GM18507 (cell line): Measurements from ENCODE around the gene UROC1.

ENCODE experiments used
- DNase-seq: peaks from one replicate; pipeline ENCODE4 v3.0.0; 2011; ENCODE audit warnings: low read depth; ENCODE audit not compliant: insufficient read length; ENCODE audit errors: extremely low spot score
- FAIRE-seq: peaks from 2 replicates; lab custom pipeline; 2011; peaks lifted over from hg19 to GRCh38; lab: Jason Lieb, UNC

The UROC1 gene

DNA sequence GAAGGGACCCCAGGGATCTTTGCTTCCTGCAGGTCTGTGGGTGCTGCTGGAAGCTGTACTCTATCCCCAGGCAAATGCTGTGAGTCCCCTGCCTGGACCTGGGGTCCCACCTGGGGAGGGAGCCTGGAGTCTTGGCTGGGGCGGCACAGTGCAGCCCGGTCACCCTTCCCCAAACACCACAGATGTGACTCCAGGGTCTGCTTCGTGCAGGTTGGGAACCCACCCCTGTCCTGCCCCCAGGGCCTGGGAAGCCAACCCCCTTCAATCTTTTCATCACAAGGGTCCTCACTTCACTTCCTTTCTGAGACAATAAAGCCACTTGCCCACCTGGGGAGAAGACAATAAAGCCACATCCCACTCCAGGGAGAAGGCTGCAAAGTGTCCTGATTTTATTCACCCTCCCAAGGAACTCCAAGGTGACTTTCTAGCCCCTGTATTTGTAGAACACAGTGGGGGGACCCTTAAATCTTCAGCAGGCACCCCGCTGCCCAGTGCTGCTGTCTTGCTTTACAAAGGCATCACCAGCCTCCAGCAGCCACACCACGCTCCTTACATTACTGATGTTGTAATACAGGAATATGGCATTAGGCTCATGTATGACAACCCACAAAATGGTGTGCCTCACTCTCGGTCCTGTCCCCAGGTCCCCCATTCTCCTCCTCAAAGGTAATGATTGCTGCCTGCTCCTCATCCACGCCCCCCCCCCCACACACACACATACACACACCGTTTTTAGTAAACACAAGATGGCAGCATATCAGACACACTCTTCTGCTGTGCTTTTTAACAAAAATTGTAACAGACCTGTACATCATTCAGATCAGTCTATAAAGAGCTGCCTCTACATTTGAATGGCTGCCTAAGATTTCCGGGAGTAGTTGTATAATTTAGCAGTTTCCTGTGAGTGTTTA lies 31.2 kb upstream of the UROC1 start:
- no peak for DNase-seq
- no peak for FAIRE-seq

DNA sequence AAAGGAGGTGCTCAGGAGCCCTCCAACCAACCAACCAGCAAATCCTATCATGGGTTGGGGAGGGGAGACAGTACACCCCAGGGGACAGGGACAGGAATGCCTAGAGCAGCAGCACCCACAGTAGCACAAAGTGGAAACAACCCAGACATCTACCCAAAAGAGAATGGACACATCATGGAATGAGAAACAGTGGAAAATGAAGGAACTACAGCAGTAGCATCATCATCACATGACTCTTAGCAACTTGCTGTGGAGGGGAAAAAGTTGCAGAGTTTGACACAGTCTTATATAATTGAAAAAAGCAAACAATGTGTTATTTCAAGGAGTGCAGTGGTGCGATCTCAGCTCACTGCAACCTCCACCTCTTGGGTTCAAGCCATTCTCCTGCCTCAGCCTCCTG lies 30.1 kb upstream of the UROC1 start:
- no peak for FAIRE-seq
- DNase-seq, result no peak

GRCh38 chr3:126546549-126547239 lies 29.1 kb upstream of the UROC1 start:
- no peak for DNase-seq
- no peak for FAIRE-seq

- DNase-seq (no peak), FAIRE-seq (no peak)
Measured at GRCh38 chr3:126546013-126546412, 28.4 kb upstream of the UROC1 start.

- FAIRE-seq (no peak), DNase-seq (no peak)
Measured at GRCh38 chr3:126545544-126545943, 28.0 kb upstream of the UROC1 start.

- DNase-seq (no peak), FAIRE-seq (no peak)
Measured at GRCh38 chr3:126544596-126545281, 27.2 kb upstream of the UROC1 start.

DNA sequence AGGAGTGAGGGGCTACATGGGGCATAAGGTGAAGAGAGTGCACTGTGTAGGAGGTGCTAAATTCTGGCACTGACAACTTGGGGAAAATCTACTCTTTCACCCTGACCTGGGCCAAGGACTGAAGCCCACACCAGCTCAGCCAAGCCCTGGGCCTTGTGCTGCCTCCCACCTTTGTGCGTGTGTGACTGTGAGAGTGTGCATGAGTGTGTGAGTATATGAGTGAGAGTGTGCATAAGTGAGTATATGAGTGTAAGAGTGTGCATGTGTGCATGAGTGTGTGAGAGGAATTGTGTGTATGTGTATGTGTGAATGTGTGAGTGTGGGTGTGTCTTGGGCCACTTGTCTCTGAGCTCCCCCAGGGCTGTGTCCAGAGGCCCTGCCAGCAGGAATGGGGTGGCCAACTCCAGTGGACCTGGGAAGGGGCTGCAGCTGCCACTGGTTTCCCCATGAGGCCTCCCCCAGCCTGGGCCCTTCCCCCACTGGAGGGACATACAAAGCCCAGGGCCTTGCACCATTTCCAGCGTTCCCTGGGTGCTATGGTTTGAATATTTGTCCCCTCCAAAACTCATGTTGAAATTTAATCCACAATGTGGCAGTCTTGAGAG lies 26.0 kb upstream of the UROC1 start:
- DNase-seq (no peak), FAIRE-seq (no peak)

- DNase-seq (no peak), FAIRE-seq (no peak)
Measured at GRCh38 chr3:126542340-126543241, 25.0 kb upstream of the UROC1 start.

DNA sequence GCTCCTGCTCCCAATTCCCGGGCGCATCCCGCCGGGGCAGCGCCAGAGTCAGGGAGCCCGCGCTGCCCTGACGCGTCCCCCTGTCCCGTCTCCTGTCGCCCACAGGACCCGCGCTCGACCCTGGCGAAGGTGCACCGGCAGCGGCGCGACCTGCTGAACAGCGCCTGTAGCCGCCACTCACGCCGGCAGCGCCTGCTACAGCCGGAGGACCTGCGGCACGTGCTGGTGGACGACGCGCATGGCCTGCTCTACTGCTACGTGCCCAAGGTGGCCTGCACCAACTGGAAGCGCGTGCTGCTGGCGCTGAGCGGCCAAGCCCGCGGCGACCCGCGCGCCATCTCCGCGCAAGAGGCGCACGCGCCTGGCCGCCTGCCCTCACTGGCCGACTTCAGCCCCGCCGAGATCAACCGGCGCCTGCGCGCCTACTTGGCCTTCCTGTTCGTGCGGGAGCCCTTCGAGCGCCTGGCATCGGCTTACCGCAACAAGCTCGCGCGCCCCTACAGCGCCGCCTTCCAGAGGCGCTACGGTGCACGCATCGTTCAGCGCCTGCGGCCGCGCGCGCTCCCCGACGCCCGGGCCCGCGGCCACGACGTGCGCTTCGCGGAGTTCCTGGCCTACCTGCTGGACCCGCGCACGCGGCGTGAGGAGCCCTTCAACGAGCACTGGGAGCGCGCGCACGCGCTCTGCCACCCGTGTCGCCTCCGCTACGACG lies 24.2 kb upstream of the UROC1 start:
- no peak for FAIRE-seq

GRCh38 chr3:126540951-126541627 lies 23.5 kb upstream of the UROC1 start:
- DNase-seq, result no peak
- no peak for FAIRE-seq

More for the DNA sequence above, 24.2 kb upstream of the UROC1 start:
- no peak for DNase-seq

DNA sequence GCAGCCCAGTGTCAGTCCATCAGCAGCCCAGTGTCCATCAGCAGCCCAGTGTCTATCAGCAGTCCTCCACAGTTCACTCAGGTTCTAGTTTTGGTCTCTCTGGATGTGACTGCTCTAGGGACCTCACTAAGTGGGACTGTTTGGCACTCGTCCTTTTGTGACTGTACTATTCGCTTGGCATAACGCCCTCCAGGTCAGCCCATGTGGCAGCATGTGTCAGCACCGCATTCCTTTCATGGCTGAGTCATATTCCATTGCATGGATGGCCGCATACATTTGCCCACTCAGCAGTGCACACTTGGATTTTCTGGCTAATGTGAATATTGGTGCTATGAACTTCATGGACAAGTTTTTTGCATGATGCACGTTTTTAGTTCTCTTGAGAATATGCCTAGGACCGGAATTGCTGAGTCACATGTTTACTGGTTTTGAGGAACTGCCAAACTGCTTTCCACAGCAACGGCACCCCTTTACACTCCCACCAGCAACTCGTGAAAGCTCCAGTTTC lies 22.8 kb upstream of the UROC1 start:
- DNase-seq (no peak), FAIRE-seq (no peak)

DNA sequence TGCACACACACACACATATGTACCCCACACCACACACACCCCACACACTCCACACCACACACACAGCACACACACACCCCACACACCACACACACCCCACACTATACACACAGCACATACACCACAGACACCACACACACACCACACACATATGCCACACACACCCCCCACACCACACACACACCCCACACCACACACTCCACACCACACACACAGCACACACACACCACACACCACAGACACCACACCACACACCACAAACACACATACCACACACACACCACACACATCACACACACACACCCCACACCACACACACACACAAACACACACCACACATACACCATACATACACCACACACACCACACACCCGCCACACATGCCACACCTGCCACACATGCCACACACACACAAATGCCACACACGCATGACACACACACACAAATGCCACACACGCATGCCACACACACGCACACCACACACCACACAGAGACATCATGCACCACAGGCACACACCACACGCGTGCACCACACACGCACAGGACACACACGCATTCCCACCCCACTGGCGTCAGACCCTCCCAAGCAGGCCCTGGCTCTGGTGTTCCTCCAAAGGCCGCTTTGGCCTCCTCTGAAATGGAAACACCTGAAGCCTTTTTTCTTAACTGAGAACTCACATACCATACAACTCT lies 22.1 kb upstream of the UROC1 start:
- no peak for DNase-seq
- FAIRE-seq, result no peak

DNA sequence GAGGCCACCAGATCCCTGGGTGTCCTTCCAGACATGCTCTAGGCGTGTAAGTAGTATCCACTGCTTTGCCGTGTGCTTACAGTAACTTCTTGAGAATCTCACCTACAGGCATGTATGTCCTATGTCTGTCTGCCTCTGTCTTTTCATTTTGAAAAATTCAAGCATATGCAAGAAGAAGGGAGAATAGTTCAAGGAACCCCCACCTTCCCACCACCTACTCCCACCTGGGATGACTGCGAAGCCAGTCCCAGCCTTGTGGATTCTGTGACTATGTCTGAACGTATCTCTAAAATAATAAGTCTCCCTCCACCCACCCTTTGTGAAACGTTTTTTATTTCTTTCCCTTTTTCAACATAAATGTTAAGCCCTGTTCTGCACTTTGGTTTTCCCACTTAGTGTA lies 21.4 kb upstream of the UROC1 start:
- FAIRE-seq (no peak), DNase-seq (no peak)

GRCh38 chr3:126538316-126538715 lies 20.7 kb upstream of the UROC1 start:
- FAIRE-seq (no peak), DNase-seq (no peak)

GRCh38 chr3:126537730-126538281 lies 20.2 kb upstream of the UROC1 start:
- DNase-seq (no peak), FAIRE-seq (no peak)

DNA sequence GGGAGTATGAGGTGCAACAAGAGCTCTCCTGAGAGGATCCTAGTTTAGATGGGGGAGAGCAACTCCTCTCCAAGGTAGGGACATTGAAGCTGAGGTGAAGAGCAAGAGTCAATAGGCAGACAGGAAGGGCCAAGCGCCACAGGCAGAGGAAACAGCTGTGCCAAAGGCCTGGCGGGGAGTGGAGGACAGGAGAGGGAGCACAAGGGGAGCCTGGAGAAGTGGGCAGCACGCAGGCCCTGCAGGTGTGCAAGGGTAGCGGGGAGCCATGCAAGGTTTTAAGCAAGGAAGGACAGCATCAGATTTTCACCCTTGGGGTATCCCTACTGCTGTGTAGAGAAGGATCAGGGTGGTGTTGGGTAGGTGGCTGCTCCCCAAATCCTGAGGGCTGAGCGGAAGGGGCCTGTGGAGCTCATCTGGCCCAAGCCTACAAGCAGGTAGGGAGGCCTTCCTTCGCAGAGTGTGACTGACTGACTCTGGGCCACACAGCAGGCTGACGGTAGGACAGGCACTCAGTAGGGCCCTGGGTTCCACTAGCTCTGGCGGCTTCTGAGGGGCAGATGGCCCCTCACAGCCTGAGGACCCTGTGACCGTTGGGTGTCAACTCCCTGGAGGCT lies 19.6 kb upstream of the UROC1 start:
- DNase-seq (no peak), FAIRE-seq (no peak)
